8988T (cell line): Measurements from ENCODE around the gene MARCKS.
"Not testable (repeated sequence)": the region's sequence is repeated elsewhere in the genome, so short reads cannot be mapped to it uniquely, and the experiment has no call there.

Experiments
- DNase-seq: peaks from one replicate; pipeline ENCODE4 v3.0.0; 2011

Gene MARCKS

DNA sequence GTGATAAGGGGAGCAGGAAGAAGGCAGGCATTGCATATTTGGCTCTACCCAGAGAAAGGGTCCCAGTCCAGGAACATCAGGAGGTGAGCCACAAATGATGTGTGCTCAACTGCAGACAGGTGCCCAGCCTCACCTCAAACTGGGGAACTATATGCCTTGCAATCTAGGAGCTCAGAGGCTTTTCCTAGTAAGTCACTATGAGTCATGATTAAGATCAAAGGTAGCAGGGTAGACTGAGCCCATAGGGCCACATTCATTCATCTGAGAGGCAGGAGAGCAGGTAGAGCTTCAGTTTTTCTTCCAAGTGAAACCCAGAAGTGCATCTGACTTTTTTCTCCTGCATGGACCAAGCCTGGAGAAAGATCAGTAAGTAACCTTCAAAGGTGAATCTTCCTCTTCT, 31.3 kb downstream of the MARCKS start:
- no peak for DNase-seq

DNA sequence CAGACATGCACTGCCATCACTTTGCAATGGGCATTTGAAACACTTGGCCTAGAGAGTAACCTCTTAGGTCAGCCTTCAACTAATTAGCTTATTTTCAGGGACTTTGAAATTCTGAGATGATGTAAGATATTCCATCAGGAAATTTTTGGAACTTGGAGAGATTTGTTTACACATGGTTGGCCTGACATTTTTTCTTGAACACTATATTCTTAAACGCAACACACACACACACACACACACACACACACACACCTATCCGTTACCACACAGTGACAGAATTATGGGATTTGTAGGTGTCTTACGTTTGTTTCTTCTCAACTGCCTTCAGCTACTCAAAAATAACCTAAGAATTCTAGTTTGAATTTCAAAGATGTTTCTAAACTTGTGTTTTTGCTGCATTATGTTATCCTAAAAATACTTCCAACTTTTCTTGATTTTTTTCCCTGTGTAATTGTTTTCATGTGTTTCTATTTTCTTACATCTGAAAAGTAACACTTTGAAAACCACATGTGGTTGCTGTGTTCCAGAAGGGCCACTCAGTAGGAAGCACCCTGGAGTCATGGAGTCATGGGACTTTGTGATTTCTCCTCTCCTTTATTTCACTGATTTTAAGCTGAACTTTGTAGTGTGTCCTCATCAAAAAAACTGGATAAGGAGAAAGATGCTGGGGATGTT, 31.9 kb downstream of the MARCKS start:
- no peak for DNase-seq

DNA sequence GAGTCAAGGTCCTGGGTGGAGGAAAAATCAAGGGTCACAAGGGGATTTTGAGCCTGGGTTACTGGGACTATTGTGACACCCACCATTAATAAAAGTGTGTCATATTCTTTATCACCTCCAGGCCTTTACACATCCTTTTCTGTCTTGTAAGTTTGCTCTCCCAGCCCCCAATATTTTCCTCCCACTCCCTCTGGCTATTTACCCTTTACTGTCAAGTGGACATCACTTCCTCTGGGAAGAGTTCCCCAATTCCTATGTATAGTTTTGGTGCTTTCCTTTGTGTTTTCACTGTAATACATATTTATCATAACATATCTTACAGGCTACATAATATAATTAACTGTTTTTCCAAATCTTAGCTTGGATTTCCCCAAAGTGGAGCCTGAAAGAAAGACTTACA, 36.3 kb downstream of the MARCKS start:
- no peak for DNase-seq

GRCh38 chr6:113893866-113894265, 36.7 kb downstream of the MARCKS start:
- no peak for DNase-seq

DNA sequence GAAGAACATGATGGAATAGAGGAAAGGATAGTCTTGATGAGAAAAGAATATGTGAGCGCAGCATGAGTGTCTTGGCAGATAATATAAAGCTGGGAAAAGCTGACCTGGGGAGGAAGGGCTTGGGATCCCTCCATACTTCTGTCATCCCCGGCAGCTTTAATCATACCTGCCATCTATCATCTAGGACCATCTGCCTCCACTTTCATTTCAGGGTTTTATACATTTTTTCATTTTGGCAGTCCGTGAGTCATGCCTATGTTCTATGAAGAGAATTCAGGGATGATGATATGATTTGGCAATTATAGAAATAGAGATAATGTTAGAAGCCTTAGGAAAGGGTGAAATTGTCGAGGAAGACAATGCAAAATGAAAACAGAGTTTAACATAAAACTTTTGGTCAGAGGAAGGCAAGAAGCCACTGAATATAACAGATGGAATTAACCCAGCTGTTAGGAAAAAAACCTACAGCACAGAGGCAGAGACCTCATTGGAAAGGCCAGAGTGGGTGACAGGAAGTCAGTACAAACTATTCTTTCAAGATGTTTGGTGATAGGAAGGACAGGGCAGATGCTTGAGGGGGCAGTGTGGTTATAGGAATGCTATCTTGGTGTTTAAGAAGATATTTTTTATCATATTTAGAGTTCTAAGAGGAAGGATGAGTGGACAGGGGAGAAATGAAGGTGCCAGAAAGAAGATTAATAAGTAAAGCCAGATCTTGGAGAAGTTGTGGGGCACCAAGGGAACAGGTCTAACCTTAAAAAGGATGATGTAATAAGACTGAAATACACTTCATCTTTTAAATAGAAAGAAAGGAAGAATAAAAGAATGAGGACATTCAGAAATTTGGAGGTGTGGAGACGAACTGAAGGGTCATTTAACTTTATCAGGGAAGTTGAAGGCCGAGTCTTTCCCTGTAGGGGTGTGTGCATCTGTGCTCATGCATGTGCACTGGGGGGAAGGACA, 37.8 kb downstream of the MARCKS start:
- no peak for DNase-seq

- DNase-seq, result no peak
Observed at GRCh38 chr6:113901482-113901881, 44.3 kb downstream of the MARCKS start.

DNA sequence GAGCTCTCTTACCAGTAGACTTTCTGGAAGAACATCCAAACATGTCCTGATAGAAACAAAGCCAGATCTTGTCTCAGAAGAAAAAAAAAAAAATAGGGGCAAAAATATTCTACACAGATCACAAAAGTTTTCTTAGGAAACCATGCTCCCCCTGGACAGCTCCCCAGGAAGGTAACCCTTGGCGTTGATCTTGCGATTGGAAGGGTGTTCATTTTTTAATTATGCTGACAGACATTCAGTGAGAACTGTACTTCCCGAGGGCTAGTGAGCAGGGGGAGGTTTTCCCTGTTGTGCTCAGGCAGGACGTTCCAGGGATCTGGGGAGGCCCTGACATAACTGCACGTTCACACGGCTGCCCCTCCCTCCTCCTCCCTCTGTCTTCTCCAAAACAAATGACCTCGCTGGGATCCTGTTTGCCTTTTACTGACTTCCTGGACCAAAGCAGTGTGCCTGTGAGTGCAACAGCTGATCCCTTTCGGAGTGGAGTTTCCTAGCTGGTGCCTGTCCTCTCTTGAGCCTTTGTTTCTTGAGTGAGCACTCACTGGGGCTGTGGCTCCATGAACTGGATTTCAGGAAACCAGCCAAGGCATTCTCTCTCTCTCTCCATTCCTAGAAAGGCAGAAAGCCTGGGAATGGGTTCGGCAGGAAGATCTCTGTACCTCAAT, 46.7 kb downstream of the MARCKS start:
- DNase-seq, result no peak

- no peak for DNase-seq
Observed at GRCh38 chr6:113907102-113907815, 50.1 kb downstream of the MARCKS start.

GRCh38 chr6:113908801-113909200, 51.7 kb downstream of the MARCKS start:
- no peak for DNase-seq

- DNase-seq, result no peak
Observed at GRCh38 chr6:113909224-113909856, 52.2 kb downstream of the MARCKS start.

GRCh38 chr6:113910285-113910684, 53.1 kb downstream of the MARCKS start:
- DNase-seq, result not testable (repeated sequence)
